Hippocampal formation (tissue), 2 donors: ENCODE measurements around the gene IFTAP.
A peak's percentile ranks its signal among the peaks of the same experiment; 100 is the strongest.
"Not testable (repeated sequence)": the region's sequence is repeated elsewhere in the genome, so short reads cannot be mapped to it uniquely, and the experiment has no call there.

Experiments
- DNase-seq, 2 donors: peaks; one replicate each; lab custom pipeline; 2025; lab: John Stamatoyannopoulos, UW

Gene IFTAP

DNA sequence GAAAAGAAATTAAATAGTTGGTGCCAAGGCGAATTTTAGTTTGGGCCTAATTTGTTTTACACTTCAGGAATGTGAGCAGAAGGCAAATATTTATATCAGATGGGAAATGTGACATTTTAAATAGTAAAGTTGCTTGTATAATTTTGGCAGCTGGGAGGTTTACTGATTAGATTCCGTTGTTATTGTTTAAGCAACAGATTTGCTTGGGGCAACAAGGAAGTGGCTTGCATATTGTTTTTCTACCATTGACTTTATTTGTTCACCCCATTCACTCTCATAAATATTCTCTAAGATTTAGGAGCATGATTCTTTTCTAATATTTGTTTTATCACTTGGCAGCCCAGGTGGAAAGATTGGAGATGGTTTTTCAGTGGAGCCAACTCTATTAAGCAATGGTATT is 44.3 kb downstream of the IFTAP start:
- DNase-seq = no peak

DNA sequence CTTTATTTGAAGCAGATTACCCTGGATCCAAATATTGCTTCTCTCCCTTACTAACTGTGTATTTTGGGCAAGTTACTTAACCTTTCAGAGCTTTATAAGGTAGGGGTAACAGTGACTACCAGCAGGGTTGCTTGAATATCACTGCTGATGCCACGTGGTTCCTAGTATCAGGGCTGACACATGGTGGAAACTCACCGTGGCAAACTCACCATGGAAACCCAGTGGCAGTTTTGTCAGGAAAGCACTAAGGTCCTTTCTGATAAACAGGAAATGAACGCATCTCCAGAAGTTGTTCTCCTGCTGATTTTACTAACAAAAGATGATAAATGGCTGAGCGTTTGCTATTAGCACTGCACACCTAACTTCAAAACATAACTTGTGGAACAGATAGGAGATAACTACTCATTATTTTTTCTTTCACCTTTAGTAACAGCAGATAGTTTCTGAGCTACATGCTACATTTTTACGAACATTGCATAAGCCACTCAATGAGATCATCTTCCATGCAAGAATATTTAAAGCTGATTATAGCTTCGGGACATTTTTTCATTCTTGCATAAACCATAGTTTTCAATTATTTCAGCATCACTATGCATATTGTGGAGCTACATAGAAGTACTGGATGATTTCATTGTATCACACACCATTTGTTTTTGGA is 63.4 kb downstream of the IFTAP start:
- no peak for DNase-seq

DNA sequence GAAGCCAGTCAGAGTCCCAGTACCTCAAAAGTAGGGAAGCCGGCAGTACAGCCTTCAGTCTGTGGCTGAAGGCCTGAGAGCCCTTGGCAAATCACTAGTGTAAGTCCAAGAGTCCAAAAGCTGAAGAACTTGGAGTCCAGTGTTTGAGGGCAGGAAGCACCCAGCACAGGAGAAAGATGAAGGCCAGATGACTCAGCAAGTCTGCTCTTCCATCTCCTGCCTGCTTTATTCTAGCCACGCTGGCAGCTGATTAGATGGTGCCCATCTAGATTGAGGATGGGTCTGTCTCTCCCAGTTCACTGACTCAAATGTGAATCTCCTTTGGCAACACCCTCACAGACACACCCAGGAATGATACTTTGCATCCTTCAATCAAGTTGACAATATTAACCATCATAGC is 67.1 kb downstream of the IFTAP start:
- DNase-seq = not testable (repeated sequence)

DNA sequence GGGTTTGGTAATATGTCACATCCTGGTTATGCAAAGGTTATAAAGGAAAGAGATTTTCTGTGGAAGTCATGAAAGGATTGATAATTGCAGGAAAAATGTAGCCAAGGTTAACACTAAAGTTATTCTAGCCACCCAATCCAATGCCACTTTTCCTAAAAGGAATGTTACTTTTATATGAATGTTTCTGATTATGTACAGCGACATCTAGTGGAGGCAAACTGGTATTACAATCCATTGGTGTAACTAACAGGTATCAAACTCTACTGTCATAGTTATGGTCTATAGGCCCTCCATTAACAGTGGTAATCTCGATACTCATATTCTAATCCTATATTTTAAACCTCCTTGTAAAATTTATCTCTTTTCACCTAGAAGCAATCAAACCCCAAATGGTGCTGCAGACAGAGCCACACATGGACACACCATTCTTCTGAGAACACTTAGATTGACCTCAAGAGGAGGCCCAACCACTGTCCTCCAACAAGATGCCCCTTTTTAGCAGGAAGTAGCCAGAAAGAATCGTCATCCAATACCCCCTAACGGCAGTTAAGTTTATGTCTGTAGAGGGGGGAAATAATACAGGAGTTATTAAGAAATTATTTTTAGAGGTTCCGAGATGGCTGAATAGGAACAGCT is 78.6 kb downstream of the IFTAP start:
- DNase-seq = peak in 1 of 2 donors; percentile 23

DNA sequence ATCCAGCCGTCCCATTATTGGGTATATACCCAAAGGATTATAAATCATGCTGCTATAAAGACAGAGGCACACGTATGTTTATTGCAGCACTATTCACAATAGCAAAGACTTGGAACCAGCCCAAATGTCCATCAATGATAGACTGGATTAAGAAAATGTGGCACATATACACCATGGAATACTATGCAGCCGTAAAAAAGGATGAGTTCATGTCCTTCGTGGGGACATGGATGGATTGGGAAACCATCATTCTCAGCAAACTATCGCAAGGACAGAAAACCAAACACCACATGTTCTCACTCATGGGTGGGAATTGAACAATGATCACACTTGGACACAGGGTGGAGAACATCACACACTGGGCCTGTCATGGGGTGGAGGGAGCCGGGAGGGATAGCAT is 85.2 kb downstream of the IFTAP start:
- not testable (repeated sequence) for DNase-seq

DNA sequence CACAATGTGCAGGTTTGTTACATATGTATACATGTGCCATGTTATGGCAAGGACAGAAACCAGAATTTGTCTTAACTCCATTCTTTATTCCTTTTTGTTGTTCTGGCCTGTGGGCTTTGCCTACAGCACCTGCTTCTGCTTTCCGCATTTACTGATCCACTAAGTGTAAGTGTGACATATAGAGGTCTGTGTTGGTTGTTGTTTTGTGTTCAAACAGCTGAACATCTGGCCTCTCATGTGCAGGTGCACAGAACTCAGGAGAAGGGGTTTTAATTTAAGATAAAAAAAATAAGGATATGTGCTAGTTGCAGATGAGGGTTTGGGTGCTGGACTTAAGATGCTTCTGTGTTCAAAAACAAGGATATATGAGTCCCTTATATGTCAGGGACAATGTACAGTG is 89.5 kb downstream of the IFTAP start:
- no peak for DNase-seq

DNA sequence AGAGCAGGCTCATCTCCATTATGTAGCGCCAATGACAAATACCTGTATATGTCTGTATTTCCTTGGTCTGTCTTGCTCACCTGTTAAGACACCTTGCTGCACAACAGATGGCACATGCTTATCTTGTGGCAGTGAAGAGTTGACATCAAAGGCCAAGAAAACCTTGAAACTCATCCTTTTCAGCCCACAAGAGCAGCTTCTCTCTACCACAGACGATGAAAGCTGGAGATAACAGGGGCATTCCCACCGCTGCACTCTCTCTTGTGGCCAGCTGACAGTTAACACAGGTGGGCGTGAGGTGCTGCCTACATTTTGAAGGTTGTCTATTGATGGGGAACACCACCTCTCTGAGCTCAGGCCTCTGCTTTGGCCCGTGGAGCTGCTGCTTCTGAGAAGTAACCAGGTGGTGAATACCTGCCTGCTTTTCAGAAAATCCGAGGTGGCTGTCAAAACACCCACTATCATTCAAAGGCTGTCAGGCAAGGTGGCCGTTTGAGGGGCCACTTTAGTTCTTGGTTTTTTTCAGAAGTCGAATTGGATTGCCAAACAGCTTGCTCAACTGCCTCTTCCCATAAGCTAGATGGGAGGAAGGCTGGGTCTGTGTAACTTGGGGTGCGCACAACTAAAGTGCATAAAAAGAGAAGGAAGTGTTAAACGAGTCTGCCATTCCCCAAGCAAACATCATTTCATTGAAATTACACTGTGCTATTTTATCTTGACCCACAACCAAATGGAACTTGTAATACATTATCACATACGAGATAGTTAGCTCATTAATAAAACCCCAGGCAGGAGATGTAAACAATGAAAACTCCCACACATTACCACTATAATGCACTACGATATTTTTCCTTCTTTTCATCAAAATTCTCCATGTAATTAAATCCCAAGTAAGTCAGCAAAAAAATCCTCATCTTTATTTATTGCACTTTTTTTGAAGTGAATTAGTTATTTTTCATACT is 90.8 kb downstream of the IFTAP start:
- no peak for DNase-seq

DNA sequence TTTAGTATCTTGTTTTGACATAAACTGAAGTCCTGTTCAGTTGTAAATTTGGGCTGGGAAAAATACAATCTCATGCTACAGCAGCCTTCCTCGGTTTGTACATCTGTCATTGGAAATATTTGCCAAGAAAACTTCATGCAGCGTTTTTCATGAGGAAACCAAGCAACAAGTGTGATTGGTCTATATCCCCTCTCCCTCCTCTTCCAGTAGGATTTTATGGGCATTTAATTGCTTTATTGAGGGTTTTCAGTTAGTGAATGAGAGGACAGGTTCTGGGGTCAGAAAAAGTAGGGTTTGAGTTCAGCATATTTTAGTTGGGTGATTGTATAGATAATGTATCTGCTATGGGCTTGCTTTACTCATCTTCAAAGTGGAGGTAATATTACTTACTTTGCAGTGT is 93.8 kb downstream of the IFTAP start:
- DNase-seq = no peak

DNA sequence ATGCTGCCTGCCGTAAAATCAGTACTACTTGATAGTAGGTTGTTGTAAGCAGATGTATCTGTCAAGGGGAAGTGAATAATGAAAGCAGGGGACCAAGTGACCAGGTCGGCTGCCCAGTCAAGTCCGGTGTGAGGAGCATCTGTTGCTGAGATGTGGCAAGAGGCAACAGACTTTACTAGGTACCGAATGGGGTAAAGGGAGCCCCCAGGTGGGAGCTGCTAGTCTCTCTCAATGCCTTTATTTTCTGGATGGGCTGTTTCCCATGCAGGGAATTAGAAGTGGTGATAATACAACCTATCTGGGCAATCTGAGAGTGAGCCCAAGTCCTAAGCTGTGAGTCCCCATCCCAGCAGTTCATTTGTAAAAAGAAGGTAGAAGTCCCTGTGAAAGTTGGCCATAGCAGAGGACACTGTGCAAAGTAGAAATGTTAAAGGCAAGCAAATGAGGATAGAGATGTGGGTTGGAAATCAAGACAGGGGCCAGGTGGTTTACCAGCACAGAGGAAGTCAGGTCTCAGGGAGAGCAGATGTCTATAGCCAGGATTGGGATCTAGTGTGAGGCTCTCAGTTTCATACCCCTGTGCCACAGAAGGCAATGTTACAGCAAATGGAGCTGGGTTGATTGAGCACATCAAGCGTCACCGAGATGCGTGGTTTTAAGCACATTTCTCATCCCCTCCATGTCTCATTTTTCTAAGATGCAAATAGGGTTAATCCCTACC is 94.4 kb downstream of the IFTAP start:
- no peak for DNase-seq

DNA sequence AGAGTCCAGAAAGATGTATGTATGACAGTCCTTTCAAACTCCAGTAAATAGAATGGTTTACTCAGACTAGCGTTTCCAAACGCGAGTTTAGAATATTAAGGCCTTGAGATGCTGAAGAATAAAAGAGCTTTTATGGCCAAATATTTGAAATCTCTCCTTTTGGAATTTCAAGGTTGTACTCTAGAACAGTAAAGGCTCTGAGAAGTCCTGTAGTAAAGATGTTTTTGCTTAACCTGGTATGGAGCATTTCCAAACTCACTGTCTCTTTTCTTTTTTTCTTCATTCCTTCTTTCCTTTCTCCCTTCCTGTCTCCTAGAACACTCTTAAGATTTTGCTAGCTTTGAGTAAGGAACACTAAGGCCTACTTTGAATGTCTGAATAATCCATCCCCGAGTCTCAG is 95.1 kb downstream of the IFTAP start:
- no peak for DNase-seq

DNA sequence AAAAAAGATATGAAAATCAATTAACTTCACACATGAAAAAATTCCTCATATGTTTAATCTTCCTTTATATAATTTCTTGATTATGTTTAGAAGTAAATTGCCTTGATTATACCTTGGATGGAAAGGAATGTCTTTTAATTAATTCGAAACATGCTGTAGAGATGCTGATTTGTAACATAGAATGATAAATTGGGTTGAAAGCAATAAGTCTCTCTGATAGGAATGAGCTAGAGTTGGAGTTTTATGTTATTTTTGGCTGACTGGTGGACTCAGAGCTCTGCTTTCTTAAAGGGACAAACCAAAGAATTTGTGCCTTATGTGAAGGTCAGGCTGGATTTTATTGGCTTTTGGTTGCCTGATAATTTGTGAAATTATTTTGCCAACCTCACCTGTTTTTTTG is 98.4 kb downstream of the IFTAP start:
- DNase-seq = no peak

DNA sequence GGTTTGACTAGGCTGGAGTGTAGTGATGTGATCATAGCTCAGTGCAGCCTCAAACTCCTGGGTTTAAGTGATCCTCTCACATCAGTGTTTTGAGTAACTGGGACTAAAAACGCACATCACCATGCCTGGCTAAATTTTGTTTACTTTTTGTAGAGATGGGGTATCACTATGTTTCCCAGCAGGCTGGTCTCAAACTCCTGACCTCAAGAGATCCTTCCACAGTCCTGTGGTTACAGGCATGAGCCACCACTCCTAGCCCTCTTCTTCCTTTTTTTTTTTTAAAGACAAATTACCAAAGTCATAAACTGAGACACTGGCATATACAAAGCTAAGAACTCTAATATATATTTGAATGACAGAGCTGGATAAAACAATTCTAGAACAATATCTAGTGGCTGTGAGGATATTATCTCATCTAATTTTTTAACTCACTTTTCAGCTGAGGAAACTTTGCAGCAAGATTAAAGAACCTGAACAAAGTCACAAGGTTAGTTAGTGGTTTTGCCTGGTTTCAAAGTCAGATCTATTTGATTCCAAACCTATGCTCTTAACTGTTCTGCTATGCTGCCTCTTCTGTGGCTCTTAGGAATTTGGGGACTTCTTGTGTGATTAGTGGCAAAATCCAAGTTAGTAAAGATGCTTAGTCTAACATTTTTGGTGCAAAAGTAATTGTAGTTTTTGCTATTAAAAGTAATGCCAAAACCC is 99.0 kb downstream of the IFTAP start:
- DNase-seq = no peak

DNA sequence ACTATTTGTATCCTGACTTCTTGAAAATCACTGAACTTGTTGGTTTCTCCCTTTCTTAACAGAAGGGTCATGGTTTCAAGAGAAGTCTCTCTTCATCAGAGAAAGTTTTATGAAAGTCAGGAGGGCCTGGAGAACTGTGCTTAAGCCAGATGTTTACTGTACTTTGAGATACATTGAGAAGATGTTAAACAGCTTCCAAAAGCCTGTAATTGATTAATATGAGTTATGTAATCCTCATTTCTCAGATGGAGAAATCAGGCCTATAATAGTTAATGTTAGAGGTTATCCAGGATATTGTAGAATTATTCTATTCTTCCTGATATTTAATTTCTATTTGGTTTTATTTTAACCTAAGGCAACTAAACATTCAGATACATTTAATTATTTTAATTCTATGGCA is 100.8 kb downstream of the IFTAP start:
- no peak for DNase-seq

DNA sequence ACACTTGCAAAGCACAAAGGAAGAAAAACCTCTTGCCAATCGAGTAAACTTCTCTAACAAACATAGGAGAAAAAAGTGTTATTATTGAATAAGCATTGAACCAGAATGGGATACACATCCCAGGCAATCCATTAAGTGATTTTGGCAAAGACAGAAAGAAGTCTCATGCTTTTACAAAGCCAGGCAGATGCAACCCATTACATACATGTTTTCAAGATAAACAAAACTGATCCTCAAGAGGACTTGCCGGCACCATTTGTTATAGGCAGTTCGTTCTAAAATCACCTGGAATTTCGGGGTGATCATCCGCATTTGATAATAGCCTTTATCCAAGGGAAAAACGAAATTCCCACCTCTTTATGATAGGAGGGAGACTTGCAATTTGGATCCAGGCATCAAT is 101.3 kb downstream of the IFTAP start:
- no peak for DNase-seq

DNA sequence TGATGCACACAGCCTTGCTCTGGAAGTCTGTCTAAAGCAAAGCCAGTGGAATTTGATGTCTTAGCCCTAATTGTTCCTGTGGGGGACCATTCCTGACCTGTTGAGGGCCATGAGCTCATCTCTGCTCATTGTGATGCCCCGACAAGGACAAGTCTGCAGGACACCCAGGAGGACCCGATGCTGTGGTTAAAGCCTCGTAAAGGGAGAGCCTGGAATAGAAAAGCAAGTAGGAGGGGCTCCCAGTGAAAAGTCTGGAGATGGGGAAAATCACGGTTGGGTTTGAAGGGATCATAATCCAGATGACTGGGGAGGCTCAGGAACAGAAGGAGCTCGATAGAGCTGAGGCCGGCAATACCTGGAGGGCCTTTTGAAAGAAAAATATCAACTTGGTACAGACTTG is 102.2 kb downstream of the IFTAP start:
- DNase-seq = no peak

DNA sequence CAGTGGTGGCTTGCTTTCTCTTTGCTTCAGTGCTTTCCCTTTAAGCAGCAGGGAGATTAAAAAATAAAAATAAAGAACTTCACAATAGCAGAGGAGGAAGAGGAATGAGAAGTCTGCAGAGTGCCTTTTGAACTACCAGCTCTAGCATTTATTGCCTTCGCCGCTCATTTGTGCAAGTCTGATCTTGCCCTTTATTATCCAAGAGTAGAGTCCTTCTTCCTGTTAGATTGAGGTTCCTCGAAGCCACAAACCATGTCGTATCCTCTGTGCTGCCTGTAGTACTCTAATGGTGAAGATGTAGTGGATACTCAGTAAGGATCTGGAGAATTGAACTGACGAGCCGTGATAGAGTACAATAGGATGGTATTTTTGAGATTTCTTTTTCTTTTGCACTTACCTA is 105.0 kb downstream of the IFTAP start:
- no peak for DNase-seq

DNA sequence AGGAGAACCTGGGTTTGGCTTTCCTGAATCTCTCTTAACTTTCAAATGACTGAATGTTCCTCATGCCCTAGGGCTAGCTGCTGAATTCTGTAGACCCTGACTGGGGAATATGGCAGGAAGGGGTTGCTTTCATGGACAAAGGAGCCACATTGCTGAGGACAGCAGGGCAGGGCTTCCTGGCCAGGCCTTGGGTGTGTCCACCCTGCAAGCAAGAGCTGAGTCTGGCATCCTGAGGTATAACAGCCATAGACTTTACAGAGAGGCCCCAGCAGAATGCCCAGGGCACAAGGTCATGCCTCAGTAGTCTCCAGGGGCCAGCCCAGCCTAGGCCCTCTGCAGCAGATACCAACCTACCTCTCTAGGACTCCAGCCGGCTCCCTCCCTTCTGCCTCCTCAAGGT is 105.9 kb downstream of the IFTAP start:
- DNase-seq = no peak

DNA sequence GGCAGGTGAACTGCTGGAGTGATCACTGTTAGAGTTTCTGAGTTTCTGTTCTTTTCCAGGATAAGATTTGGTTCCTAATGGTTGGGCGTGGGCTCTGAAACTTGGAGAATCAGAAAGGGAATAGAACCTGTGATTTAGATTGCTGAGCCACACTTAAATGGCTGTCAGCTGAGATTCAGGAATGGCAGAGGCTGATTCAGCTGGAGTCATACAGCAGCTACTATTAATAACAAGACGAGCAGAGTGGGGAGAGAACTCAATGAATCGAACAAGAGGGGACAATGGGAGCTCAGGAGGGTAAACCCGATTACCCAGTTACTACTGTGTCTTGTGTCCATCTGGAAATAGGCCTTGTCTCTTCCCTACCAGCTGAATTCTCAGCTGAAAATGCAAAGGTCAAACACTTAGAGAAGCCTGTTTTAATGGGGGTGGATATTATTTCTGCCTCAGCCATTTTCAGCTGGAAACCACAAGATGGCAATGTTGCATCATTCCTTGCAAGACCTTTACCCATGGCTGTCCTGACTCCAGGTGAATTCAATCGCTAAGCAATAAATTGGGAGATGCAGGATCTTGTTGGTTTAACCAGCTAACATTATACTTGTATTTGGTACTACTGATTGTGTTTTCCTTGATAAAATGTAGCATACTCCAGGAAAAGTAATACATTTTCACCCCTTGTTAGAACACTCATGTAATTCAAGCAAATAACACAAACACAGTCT is 108.2 kb downstream of the IFTAP start:
- DNase-seq = peak; percentile 30 to 69

DNA sequence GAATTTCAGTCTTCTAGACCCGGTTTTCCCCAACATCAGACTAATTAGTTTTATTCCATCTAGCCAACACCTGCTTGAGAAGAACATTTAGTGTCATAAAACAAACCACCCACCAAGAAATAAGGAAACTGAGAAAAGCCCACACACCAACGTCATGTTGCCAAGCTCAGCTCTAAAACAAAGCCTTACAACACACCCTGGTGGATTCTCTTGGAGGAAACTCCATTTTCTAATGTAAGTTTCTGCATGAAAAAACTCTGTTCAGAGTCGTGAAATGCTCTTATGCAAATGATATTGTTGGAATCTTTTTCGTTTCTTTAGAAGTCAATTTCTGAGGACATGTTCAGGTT is 108.7 kb downstream of the IFTAP start:
- DNase-seq = no peak
